ENCODE data around the gene SYT13. TPM values are rescaled to one million over a fixed set of nuclear protein-coding genes. Genes with fewer than 3 reads are reported as not detected.

The SYT13 gene
- total RNA-seq, 1 donor from 2014 or later = 17.4 TPM

DNA sequence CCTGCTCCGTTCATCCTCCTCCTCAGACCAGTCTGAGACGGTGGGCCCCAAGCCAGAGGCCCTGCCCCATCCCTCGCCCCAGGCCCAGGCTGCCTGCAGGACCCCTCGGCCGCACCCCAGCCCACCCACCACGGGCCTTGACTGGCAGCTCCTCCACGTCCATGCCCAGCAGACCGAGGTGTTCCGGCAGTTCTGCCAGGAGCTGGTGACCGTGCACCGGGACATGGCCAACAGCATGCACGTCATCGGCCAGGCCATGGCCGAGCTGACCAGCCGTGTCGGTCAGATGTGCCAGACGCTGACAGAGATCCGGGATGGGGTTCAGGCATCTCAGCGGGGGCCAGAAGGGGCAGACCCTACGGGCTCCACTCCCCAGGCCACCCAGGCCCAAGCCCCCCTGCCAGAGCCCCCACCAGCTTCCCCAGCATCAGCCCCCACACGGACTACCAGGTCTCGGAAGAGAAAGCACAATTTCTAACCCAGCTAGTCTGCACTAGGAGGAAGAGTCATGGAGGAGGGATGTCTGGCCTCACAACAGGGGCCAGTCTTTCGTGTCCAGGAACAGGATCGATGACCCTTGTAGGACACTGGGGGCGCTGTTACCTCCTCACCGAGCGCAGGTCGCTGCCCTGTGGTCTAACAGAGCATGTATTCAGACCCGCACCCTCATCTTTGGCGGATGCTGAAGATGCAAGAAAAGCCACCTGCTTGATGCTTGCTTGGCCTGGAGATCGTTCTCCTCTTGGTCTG lies 73.4 kb downstream of the SYT13 start:
- H3K36me3 Mint-ChIP-seq = peaks cover 12% of the 10 kb centered on the region
- no peak for DNase-seq (ENCODE audit: extremely low spot score, unreplicated experiment)
- TF ChIP-seq, protein P1, sequence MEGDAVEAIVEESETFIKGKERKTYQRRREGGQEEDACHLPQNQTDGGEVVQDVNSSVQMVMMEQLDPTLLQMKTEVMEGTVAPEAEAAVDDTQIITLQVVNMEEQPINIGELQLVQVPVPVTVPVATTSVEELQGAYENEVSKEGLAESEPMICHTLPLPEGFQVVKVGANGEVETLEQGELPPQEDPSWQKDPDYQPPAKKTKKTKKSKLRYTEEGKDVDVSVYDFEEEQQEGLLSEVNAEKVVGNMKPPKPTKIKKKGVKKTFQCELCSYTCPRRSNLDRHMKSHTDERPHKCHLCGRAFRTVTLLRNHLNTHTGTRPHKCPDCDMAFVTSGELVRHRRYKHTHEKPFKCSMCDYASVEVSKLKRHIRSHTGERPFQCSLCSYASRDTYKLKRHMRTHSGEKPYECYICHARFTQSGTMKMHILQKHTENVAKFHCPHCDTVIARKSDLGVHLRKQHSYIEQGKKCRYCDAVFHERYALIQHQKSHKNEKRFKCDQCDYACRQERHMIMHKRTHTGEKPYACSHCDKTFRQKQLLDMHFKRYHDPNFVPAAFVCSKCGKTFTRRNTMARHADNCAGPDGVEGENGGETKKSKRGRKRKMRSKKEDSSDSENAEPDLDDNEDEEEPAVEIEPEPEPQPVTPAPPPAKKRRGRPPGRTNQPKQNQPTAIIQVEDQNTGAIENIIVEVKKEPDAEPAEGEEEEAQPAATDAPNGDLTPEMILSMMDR (conservative IDR thresholded peaks at IDR 0.05) = peak; percentile 59
- no peak overlapping the region for H3K4me3 Mint-ChIP-seq
- no peak overlapping the region for H3K27ac Mint-ChIP-seq
- no peaks in the 10 kb centered on the region for H3K9me3 Mint-ChIP-seq
- H3K27me3 Mint-ChIP-seq = no peaks in the 10 kb centered on the region
- peaks cover 30% of the 10 kb centered on the region for H3K4me1 Mint-ChIP-seq (ENCODE audit: unreplicated experiment)

DNA sequence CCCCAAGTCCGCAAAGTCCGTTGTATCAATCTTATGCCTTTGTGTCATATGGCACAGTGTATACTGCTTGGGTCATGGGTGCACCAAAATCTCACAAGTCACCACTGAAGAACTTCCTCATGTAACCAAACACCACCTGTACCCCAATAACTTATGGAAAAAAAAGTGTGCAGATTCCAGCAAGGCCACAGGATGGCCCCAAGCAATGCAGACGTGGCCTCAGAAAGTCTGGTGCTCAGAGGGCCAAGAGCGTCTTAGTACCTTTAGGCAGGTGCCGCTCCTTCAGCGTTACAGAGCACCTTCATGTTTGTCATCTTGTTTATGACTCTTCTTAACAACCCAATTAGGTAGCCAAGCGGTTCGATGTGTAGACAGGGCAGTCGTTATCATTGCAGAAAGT lies 74.4 kb downstream of the SYT13 start:
- Mint-ChIP-seq H3K4me1 (ENCODE audit: unreplicated experiment) (peaks cover 30% of the 10 kb centered on the region), H3K27ac (no peak overlapping the region), H3K27me3 (no peaks in the 10 kb centered on the region), H3K4me3 (no peak overlapping the region), H3K9me3 (no peaks in the 10 kb centered on the region), H3K36me3 (peaks cover 12% of the 10 kb centered on the region)
- TF ChIP-seq, protein P1 (conservative IDR thresholded peaks at IDR 0.05) = no peak
- no peak for DNase-seq (ENCODE audit: extremely low spot score, unreplicated experiment)

DNA sequence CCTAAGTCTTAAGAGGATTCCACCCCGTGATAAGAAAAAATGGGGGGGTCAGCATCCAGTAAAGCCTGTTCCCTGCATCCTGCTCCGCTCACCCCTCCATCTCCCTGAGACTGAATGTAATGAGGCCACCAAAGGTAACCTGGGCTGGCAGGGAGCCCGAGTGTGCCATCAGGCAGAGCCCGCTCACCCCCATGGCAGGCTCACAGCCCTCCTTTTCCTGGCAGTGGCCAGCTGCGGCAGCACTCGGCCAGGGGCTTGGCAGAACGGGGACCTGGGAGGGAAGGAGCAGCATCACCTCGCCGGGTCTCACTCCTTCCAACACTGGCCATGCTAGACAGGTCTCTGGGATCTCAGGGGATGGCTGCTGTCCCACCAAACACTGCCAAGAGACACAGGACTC lies 75.3 kb downstream of the SYT13 start:
- Mint-ChIP-seq H3K36me3 (peaks cover 12% of the 10 kb centered on the region), H3K27ac (no peak overlapping the region), H3K9me3 (no peaks in the 10 kb centered on the region), H3K4me1 (ENCODE audit: unreplicated experiment) (peaks cover 30% of the 10 kb centered on the region), H3K4me3 (no peak overlapping the region), H3K27me3 (no peaks in the 10 kb centered on the region)
- TF ChIP-seq, protein P1 (conservative IDR thresholded peaks at IDR 0.05) = no peak
- DNase-seq (ENCODE audit: extremely low spot score, unreplicated experiment) = no peak

DNA sequence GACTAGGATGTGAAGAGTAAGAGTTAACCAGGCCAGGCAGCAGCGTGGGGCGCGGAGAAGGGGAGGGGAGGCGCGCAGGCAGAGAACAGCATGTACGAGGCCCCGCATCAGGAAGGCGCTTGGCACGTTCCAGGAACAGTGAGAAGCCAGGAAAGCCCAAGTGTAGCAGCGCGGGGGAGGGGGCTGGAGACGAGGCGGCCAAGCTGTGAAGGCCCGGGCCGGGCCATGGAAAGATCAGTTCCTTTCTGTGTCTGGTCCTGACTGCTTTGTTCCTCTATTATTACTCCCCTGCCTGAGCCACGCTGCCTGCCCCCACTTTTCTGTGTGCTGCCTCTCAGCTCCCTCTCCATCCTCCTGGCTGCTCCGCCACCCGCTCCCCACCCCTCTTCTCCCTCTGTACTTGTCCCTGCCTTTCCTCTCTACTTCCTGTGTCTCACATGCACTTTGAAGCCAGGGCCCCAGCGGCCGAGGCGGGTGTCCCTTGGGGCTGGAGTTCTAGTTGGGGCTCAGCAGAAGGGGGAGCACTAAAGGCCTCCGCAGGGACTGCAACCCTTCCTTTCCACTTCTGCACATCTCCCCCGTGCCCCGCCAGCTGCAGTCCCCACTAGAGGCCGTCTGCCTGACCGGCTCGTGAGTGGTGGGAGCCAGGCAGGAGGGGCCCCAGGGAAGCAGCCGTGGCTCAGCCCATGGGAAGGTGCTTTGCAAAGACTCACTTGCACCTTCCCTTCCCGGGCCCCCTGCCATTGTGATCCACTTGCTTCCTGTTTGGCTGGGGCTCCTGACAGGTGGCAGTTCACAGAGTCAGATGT lies 76.0 kb downstream of the SYT13 start:
- no peaks in the 10 kb centered on the region for H3K9me3 Mint-ChIP-seq
- TF ChIP-seq, protein P1 (conservative IDR thresholded peaks at IDR 0.05) = peak; percentile 32
- DNase-seq (ENCODE audit: extremely low spot score, unreplicated experiment) = no peak

DNA sequence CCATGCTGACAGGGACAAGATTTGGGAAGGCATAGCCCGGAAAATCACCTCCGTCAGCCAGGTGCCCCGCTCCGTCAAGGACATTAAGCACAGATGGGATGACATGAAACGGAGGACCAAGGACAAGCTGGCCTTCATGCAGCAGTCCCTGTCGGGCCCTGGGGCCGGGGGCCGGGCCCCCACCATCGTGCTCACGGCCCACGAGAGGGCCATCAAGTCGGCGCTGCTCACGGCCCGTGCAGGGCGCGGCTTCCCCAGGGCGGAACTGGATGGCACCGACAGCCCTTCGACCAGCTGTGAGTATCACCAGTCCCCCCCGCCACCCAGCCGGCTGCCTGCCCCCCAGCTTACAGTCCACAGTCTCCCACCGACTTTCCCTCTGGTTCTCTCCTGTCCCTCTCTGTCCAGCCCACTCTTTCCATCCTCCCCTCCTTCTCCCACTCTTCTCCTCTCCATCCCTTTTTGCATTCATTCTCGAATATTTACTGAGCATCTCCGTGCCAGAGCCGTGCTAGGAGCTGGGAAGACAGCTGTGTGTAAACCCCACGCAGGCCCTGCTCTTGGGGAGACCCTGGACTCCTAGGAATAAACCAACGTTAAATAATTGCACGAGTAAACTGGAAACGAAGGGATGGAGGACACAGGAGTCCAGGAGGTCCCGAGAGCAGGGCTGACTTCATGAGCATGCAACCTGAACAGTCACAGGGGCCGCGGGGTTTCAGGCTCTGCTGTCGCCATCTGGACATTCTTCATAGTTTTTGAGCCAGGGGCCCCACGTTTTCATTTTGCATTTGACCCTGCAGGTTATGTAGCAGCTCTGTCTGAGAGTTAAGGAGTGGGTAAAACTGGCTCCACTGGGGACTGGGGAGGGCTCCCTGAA lies 76.9 kb downstream of the SYT13 start:
- H3K4me1 Mint-ChIP-seq (ENCODE audit: unreplicated experiment) = peaks cover 25% of the 10 kb centered on the region
- H3K4me3 Mint-ChIP-seq = peak overlapping the region; percentile 20
- TF ChIP-seq, protein P1 (conservative IDR thresholded peaks at IDR 0.05) = no peak
- H3K27ac Mint-ChIP-seq = peak overlapping the region; percentile 51
- no peaks in the 10 kb centered on the region for H3K27me3 Mint-ChIP-seq
- no peak for DNase-seq (ENCODE audit: extremely low spot score, unreplicated experiment)
- peaks cover 12% of the 10 kb centered on the region for H3K36me3 Mint-ChIP-seq
- H3K9me3 Mint-ChIP-seq = no peaks in the 10 kb centered on the region

More for the DNA sequence above, 76.0 kb downstream of the SYT13 start:
- Mint-ChIP-seq H3K4me1 (ENCODE audit: unreplicated experiment) (peaks cover 28% of the 10 kb centered on the region), H3K36me3 (peaks cover 12% of the 10 kb centered on the region), H3K4me3 (peak overlapping the region; percentile 25), H3K27ac (peak overlapping the region; percentile 51), H3K27me3 (no peaks in the 10 kb centered on the region)
